HL-60 (cell line): ENCODE data around the gene APPBP2.

Source experiments
- DNase-seq, 2 experiments: peaks; one replicate each; pipeline ENCODE4 v3.0.0-alpha.2; 2010 to 2020; ENCODE audit warnings: low read depth in 1 of 2, low spot score in 1 of 2
- H3K27ac ChIP-seq: fragments of 250-450 bp; sonication (Bioruptor Pico); replicated peaks from 2 replicates; pipeline ENCODE4 v1.5.1; 2020; ENCODE audit warnings: mild to moderate bottlenecking, moderate library complexity
- H3K27me3 ChIP-seq: fragments of 250-450 bp; sonication (Bioruptor Pico); 2 replicates; pipeline ENCODE4 v1.5.1; 2021; ENCODE audit warnings: mild to moderate bottlenecking, moderate library complexity; ENCODE audit not compliant: insufficient read depth, poor library complexity, severe bottlenecking
- H3K4me3 ChIP-seq: replicated peaks from 2 replicates; pipeline ENCODE4 v1.5.1; 2011; ENCODE audit warnings: mild to moderate bottlenecking, control low read depth, low read length; ENCODE audit not compliant: insufficient read depth
- CTCF ChIP-seq: IDR thresholded peaks from one replicate; pipeline ENCODE4 v1.5.1; 2011; ENCODE audit warnings: low read length, control low read depth, inconsistent platforms; ENCODE audit not compliant: insufficient read depth
- GABPA ChIP-seq: IDR thresholded peaks from 2 replicates; pipeline ENCODE4 v1.6.1; 2012; ENCODE audit warnings: low read depth
- POLR2AphosphoS5 ChIP-seq: IDR thresholded peaks from 2 replicates; pipeline ENCODE4 v1.6.1; 2012; ENCODE audit warnings: low read depth
- SPI1 ChIP-seq: IDR thresholded peaks from 2 replicates; pipeline ENCODE4 v1.6.1; 2012; ENCODE audit warnings: low read depth, mild to moderate bottlenecking, borderline replicate concordance
- TF ChIP-seq, protein P1 (sequence below): IDR thresholded peaks from 2 replicates; pipeline ENCODE4 v1.6.1; 2012; ENCODE audit warnings: low read depth; ENCODE audit not compliant: insufficient replicate concordance

The APPBP2 gene

DNA sequence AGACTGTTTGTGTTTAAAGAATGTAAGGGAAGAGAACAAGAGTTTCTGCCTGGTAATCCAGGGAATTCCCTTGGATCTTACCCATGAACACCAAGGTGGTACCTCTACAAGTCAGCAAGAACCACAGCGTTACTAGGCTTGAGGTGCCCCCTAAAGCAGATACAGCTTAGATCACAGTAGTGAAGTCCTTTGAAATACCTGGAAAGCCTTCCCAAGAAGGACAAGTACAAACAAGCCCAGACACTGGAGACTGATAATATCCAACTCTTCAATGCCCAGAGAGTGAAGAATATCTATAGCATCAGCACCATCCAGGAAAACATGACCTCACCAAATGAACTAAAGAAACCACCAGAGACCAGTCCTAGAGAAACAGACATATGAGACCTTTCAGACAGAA is 3.8 kb upstream of the APPBP2 start:
- DNase-seq, result no peak
- Histone ChIP-seq H3K27ac (no peak overlapping the region), H3K4me3 (no peak overlapping the region), H3K27me3 (no peaks in the 10 kb centered on the region)
- TF ChIP-seq, protein P1, sequence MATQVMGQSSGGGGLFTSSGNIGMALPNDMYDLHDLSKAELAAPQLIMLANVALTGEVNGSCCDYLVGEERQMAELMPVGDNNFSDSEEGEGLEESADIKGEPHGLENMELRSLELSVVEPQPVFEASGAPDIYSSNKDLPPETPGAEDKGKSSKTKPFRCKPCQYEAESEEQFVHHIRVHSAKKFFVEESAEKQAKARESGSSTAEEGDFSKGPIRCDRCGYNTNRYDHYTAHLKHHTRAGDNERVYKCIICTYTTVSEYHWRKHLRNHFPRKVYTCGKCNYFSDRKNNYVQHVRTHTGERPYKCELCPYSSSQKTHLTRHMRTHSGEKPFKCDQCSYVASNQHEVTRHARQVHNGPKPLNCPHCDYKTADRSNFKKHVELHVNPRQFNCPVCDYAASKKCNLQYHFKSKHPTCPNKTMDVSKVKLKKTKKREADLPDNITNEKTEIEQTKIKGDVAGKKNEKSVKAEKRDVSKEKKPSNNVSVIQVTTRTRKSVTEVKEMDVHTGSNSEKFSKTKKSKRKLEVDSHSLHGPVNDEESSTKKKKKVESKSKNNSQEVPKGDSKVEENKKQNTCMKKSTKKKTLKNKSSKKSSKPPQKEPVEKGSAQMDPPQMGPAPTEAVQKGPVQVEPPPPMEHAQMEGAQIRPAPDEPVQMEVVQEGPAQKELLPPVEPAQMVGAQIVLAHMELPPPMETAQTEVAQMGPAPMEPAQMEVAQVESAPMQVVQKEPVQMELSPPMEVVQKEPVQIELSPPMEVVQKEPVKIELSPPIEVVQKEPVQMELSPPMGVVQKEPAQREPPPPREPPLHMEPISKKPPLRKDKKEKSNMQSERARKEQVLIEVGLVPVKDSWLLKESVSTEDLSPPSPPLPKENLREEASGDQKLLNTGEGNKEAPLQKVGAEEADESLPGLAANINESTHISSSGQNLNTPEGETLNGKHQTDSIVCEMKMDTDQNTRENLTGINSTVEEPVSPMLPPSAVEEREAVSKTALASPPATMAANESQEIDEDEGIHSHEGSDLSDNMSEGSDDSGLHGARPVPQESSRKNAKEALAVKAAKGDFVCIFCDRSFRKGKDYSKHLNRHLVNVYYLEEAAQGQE, result no peak

- TF ChIP-seq POLR2AphosphoS5, result no peak
- no peak for TF ChIP-seq SPI1
- no peak for DNase-seq
- Histone ChIP-seq H3K27me3 (no peaks in the 10 kb centered on the region), H3K4me3 (no peak overlapping the region), H3K27ac (no peak overlapping the region)
These were observed 2.8 kb upstream of the APPBP2 start for GRCh38 chr17:60528828-60529227.

- DNase-seq, result no peak
- no peak overlapping the region for H3K27ac ChIP-seq
- no peaks in the 10 kb centered on the region for H3K27me3 ChIP-seq
- no peak overlapping the region for H3K4me3 ChIP-seq
- TF ChIP-seq SPI1, result no peak
- TF ChIP-seq GABPA, result no peak
- no peak for TF ChIP-seq POLR2AphosphoS5
- TF ChIP-seq, protein P1, result no peak
- no peak for TF ChIP-seq CTCF
These were observed 1.7 kb upstream of the APPBP2 start for GRCh38 chr17:60527701-60528100.

- DNase-seq, result no peak
- Histone ChIP-seq H3K27ac (peak overlapping the region; percentile 96), H3K4me3 (peak overlapping the region; percentile 86), H3K27me3 (no peaks in the 10 kb centered on the region)
- TF ChIP-seq SPI1, result no peak
- no peak for TF ChIP-seq CTCF
- no peak for TF ChIP-seq GABPA
These were observed 684 bp upstream of the APPBP2 start for GRCh38 chr17:60526726-60527125.

GRCh38 chr17:60525328-60525684 is 736 bp downstream of the APPBP2 start:
- no peaks in the 10 kb centered on the region for H3K27me3 ChIP-seq
- no peak for TF ChIP-seq POLR2AphosphoS5
- TF ChIP-seq CTCF, result no peak
- TF ChIP-seq GABPA, result no peak
- TF ChIP-seq, protein P1, result no peak
- no peak for TF ChIP-seq SPI1
- DNase-seq, result no peak
- peak overlapping the region; percentile 96 for H3K27ac ChIP-seq
- peak overlapping the region; percentile 86 for H3K4me3 ChIP-seq
